Glutamatergic neuron (in vitro differentiated cells): ENCODE data around the gene PIK3IP1. TPM values are rescaled to one million over a fixed set of nuclear protein-coding genes. Genes with fewer than 3 reads are reported as not detected.
A peak's percentile ranks its signal among the peaks of the same experiment; 100 is the strongest.

Source experiments
- DNase-seq: peaks from one replicate; pipeline ENCODE4 v3.0.0; 2022
- H3K27ac Mint-ChIP-seq: one replicate; pipeline ENCODE4 v1.8.0; 2020; ENCODE audit warnings: mild to moderate bottlenecking, mixed read lengths, inconsistent platforms; ENCODE audit not compliant: unreplicated experiment
- H3K27me3 Mint-ChIP-seq: one replicate; pipeline ENCODE4 v1.8.0; 2020; ENCODE audit warnings: mild to moderate bottlenecking, moderate library complexity, mixed read lengths, inconsistent platforms; ENCODE audit not compliant: unreplicated experiment
- H3K36me3 Mint-ChIP-seq: one replicate; pipeline ENCODE4 v1.8.0; 2020; ENCODE audit warnings: mild to moderate bottlenecking, mixed read lengths, inconsistent platforms; ENCODE audit not compliant: unreplicated experiment
- H3K4me1 Mint-ChIP-seq: one replicate; pipeline ENCODE4 v1.8.0; 2020; ENCODE audit warnings: mild to moderate bottlenecking, low read depth, mixed read lengths, inconsistent platforms; ENCODE audit not compliant: unreplicated experiment
- H3K4me3 Mint-ChIP-seq: one replicate; pipeline ENCODE4 v1.8.0; 2020; ENCODE audit warnings: mild to moderate bottlenecking, mixed read lengths, inconsistent platforms; ENCODE audit not compliant: unreplicated experiment
- H3K9me3 Mint-ChIP-seq: one replicate; pipeline ENCODE4 v1.8.0; 2020; ENCODE audit warnings: mild to moderate bottlenecking, moderate library complexity, mixed read lengths, inconsistent platforms; ENCODE audit not compliant: unreplicated experiment
- total RNA-seq: library from RNA; stranded (reverse); fragmentation: NEBNext Ultra II Directional; extraction: Animal tissue kit (Norgen Biotek cat#: 25700); gene quantifications from one replicate; pipeline ENCODE4 v1.2.1, GENCODE V29; 2021; ENCODE audit not compliant: unreplicated experiment
- TF ChIP-seq, protein P1 (sequence below): fragments of 200-600 bp; sonication (generic); IDR thresholded peaks from one replicate; pipeline ENCODE4 v1.5.0; 2021; ENCODE audit not compliant: partially characterized antibody, unreplicated experiment

Gene PIK3IP1
- total RNA-seq, 1 donor from 2014 or later, result 38.8 TPM

DNA sequence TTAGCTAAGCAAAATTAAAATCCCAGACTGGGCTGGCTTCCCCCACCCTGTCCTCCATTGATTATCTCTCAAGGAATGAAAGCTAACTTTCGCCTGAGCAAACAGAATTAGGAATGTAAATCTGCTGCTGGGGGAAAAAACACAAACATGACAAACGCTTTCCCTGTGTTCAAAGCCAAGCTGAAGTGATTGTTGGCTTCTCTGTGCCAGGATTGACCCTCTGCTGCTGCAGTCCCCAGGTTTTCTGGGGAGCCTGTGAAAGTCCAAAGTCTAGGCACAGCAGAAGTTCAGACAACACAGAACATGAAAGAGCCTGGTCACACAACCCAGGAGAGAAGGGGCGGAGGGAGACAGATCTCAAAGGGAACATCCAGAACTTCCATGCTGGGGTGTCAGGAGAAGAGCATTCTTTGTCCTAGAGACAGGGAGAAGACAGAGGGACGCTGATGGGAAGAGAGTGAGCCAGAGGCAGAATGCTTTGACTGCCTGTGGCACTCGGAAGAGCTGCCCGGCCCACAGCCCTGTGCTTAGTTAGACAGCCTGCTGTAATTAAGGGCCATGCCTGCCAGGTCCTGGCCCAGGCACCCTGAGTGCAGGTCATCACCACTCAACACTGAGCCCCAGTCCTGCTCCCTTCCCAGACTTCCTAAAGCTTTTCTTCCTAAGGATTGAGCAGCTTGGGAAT lies 47.0 kb upstream of the PIK3IP1 start:
- peaks cover 28% of the 10 kb centered on the region for H3K4me1 Mint-ChIP-seq

DNA sequence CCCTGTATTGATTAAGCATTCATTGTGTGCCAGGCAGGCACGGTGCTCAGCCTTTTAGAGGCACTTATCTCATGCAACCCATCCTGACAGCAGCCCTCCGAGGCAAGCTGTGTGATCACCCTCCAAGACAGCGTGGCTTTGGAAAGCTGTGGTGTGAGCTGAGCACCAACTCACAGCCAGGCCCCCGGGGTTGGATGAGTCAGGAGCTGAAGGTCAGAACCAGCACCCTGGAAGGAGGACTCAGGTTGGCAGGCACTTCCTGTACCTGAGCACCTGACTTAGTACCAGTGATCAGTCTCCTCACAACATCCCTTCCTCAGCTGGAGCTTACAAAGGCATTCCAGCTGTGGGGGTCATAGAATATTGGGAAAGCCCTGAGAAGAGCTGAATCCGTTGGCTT lies 44.9 kb upstream of the PIK3IP1 start:
- Mint-ChIP-seq H3K4me1 (peaks cover 26% of the 10 kb centered on the region), H3K36me3 (peaks cover 14% of the 10 kb centered on the region), H3K4me3 (no peak overlapping the region), H3K27ac (no peak overlapping the region), H3K9me3 (peaks cover 2% of the 10 kb centered on the region), H3K27me3 (peaks cover 7% of the 10 kb centered on the region)
- TF ChIP-seq, protein P1, sequence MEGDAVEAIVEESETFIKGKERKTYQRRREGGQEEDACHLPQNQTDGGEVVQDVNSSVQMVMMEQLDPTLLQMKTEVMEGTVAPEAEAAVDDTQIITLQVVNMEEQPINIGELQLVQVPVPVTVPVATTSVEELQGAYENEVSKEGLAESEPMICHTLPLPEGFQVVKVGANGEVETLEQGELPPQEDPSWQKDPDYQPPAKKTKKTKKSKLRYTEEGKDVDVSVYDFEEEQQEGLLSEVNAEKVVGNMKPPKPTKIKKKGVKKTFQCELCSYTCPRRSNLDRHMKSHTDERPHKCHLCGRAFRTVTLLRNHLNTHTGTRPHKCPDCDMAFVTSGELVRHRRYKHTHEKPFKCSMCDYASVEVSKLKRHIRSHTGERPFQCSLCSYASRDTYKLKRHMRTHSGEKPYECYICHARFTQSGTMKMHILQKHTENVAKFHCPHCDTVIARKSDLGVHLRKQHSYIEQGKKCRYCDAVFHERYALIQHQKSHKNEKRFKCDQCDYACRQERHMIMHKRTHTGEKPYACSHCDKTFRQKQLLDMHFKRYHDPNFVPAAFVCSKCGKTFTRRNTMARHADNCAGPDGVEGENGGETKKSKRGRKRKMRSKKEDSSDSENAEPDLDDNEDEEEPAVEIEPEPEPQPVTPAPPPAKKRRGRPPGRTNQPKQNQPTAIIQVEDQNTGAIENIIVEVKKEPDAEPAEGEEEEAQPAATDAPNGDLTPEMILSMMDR, result no peak
- no peak for DNase-seq

More for the DNA sequence above, 47.0 kb upstream of the PIK3IP1 start:
- TF ChIP-seq, protein P1, result no peak
- Mint-ChIP-seq H3K36me3 (peaks cover 7% of the 10 kb centered on the region), H3K9me3 (peaks cover 12% of the 10 kb centered on the region), H3K27ac (no peak overlapping the region), H3K27me3 (peaks cover 23% of the 10 kb centered on the region), H3K4me3 (no peak overlapping the region)
- no peak for DNase-seq

DNA sequence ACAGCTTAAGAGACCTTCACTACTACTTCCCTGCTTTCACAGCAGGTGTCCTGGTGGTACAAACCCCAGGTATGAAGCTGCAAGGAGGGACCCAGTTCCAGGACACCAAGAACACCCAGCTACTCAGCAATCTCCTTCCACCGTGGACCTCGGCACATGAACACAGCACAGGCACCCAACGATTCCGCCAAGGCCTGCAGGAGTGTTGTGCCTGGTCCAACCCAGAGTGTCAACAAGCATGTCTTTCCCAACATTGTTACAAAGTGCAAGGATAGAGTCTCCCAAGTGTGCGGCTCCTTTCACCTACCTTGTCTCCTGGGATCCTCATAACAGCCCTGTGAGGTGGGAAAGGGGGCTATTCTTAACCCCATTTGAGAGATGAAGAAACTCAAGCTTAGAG lies 42.0 kb upstream of the PIK3IP1 start:
- Mint-ChIP-seq H3K9me3 (peaks cover 2% of the 10 kb centered on the region), H3K4me1 (peaks cover 8% of the 10 kb centered on the region), H3K27ac (no peak overlapping the region), H3K36me3 (peaks cover 14% of the 10 kb centered on the region), H3K27me3 (peaks cover 7% of the 10 kb centered on the region), H3K4me3 (no peak overlapping the region)
- no peak for DNase-seq
- TF ChIP-seq, protein P1, result no peak

DNA sequence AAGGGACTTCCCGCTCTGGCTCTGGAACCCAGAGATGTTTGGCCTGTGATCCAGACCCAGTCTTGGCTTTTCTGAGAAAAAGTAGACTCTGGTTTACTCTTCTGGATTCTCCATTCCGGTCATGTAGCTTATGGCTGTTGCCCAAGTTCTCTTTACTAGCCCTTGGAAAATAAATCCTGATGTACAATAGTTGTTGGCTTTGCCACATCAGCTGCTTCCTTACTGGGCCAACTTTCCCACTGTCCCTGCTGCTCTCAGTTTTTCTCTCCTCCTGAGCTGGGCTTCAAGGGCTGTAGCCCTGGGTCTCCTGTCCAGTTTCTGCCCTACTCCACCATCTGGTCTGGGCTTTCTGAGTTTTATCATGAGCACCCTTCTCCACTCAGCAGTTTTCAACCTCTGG lies 41.4 kb upstream of the PIK3IP1 start:
- TF ChIP-seq, protein P1, result no peak
- Mint-ChIP-seq H3K4me3 (no peak overlapping the region), H3K27me3 (peaks cover 5% of the 10 kb centered on the region), H3K27ac (peak overlapping the region; percentile 59), H3K36me3 (peaks cover 14% of the 10 kb centered on the region), H3K4me1 (peaks cover 8% of the 10 kb centered on the region), H3K9me3 (peaks cover 2% of the 10 kb centered on the region)
- no peak for DNase-seq

DNA sequence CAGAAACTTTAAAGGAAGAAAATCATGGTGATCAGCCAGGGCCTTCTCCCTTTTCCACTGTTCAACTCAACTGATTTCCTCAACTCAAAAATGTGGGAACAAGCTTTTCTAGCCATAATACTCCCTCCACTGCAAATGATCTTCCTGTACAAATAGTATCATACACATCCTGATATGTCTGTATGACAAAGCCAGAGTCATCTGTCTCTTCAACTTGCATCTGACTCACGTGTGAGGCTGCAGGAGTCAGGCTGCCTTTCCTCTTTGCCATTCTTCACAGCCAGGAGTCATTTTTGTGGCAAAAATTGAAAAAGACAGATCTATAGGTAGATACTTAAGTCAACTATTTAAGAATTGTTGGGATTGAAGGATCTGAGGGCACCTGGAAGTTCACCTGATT lies 40.6 kb upstream of the PIK3IP1 start:
- peaks cover 14% of the 10 kb centered on the region for H3K36me3 Mint-ChIP-seq
- H3K27me3 Mint-ChIP-seq, result no peaks in the 10 kb centered on the region

More for the DNA sequence above, 40.6 kb upstream of the PIK3IP1 start:
- TF ChIP-seq, protein P1, result no peak
- Mint-ChIP-seq H3K9me3 (peaks cover 2% of the 10 kb centered on the region), H3K27ac (peak overlapping the region; percentile 22), H3K4me3 (no peak overlapping the region), H3K4me1 (peaks cover 3% of the 10 kb centered on the region)
- no peak for DNase-seq
